Activated CD8-positive, alpha-beta memory T cell treated with anti-CD3 and anti-CD28 coated beads for 1 hour (primary cell): ENCODE data around the gene SLC9A9.

Experiments used
- DNase-seq, 2 donors: peaks; one replicate each; pipeline ENCODE4 v3.0.0-alpha.2; 2020; ENCODE audit warnings: low read depth in 1 of 2; ENCODE audit errors: extremely low read depth in 1 of 2

SLC9A9 gene

GRCh38 chr3:143375698-143376097 is 472.6 kb downstream of the SLC9A9 start:
- DNase-seq: no peak

- DNase-seq: no peak
These were observed 481.1 kb downstream of the SLC9A9 start for GRCh38 chr3:143367171-143367570.

GRCh38 chr3:143366672-143367071 is 481.6 kb downstream of the SLC9A9 start:
- no peak for DNase-seq

- no peak for DNase-seq
These were observed 484.3 kb downstream of the SLC9A9 start for GRCh38 chr3:143363949-143364348.

- no peak for DNase-seq
These were observed 485.0 kb downstream of the SLC9A9 start for GRCh38 chr3:143363276-143363675.

- no peak for DNase-seq
These were observed 485.9 kb downstream of the SLC9A9 start for GRCh38 chr3:143362115-143362991.

GRCh38 chr3:143361589-143361988 is 486.7 kb downstream of the SLC9A9 start:
- DNase-seq: no peak

GRCh38 chr3:143360244-143360643 is 488.0 kb downstream of the SLC9A9 start:
- no peak for DNase-seq

- no peak for DNase-seq
These were observed 489.3 kb downstream of the SLC9A9 start for GRCh38 chr3:143358793-143359491.

GRCh38 chr3:143358155-143358792 is 490.0 kb downstream of the SLC9A9 start:
- DNase-seq: no peak

- no peak for DNase-seq
These were observed 490.6 kb downstream of the SLC9A9 start for GRCh38 chr3:143357700-143358099.

GRCh38 chr3:143356839-143357238 is 491.4 kb downstream of the SLC9A9 start:
- DNase-seq: no peak

- no peak for DNase-seq
These were observed 493.9 kb downstream of the SLC9A9 start for GRCh38 chr3:143354342-143354741.

GRCh38 chr3:143352850-143353550 is 495.3 kb downstream of the SLC9A9 start:
- DNase-seq: no peak

- no peak for DNase-seq
These were observed 496.2 kb downstream of the SLC9A9 start for GRCh38 chr3:143351895-143352608.

- DNase-seq: no peak
These were observed 496.9 kb downstream of the SLC9A9 start for GRCh38 chr3:143351354-143351753.

- no peak for DNase-seq
These were observed 498.8 kb downstream of the SLC9A9 start for GRCh38 chr3:143349455-143349854.

- no peak for DNase-seq
These were observed 499.6 kb downstream of the SLC9A9 start for GRCh38 chr3:143348486-143349327.

GRCh38 chr3:143344516-143345165 is 503.6 kb downstream of the SLC9A9 start:
- DNase-seq: no peak
